ENCODE results near the gene SGMS2. TPM values are rescaled to one million over a fixed set of nuclear protein-coding genes. Genes with fewer than 3 reads are reported as not detected.
A peak's percentile ranks its signal among the peaks of the same experiment; 100 is the strongest.

The SGMS2 gene
- total and polyA plus RNA-seq, 5 donors: 3.6 to 35.5 (median 23.3) TPM

- peaks cover 1% of the 10 kb centered on the region for H3K4me1 ChIP-seq (ENCODE audit: control insufficient read depth, insufficient read depth, low read length)
- 47% methylated on average over 6 of the region's 6 CpGs for WGBS
- H3K27me3 ChIP-seq (ENCODE audit: control insufficient read depth, insufficient read depth): no peaks in the 10 kb centered on the region
- intact Hi-C loops (cut with DNase I): no loop called here
- H3K4me3 ChIP-seq (ENCODE audit: low read length): peak overlapping the region; percentile 15
- no peaks in the 10 kb centered on the region for H3K9me3 ChIP-seq (ENCODE audit: control insufficient read depth, low read length)
- ATAC-seq (peak in 1 of 2 donors; percentile 47), DNase-seq (no peak)
- no peak overlapping the region for H3K27ac ChIP-seq (ENCODE audit: low read length)
Observed at GRCh38 chr4:107870236-107870635, 45.5 kb downstream of the SGMS2 start.

GRCh38 chr4:107870916-107871786 is 46.4 kb downstream of the SGMS2 start:
- H3K27ac ChIP-seq (ENCODE audit: low read length): no peak overlapping the region
- intact Hi-C loops (cut with DNase I): no loop called here

DNA sequence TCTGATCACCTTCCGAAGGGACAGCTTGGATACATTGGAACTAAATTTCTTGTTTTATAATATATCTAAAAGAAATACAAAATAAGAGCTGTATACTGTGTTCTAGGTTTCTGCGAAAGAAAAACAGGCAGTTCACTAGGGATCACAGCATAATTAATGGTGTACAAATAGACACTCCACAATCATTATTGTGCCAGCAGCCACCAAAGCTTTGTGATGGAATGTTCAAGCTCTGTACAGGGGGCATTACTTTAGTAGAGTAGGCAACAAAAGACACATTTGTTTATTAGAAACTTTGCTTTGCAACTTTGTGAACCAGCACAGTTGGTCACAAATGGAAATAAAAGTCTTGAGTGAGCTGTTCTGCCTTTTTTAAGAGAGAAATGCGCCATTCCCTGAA is 49.3 kb downstream of the SGMS2 start:
- intact Hi-C loops (cut with DNase I): no loop called here
- Histone ChIP-seq H3K4me1 (ENCODE audit: control insufficient read depth, insufficient read depth, low read length) (peaks cover under 1% of the 10 kb centered on the region), H3K9me3 (ENCODE audit: control insufficient read depth, low read length) (no peaks in the 10 kb centered on the region), H3K27ac (ENCODE audit: low read length) (no peak overlapping the region), H3K4me3 (ENCODE audit: low read length) (no peak overlapping the region), H3K27me3 (ENCODE audit: control insufficient read depth, insufficient read depth) (no peaks in the 10 kb centered on the region)
- no peak for DNase-seq
- 93% methylated on average over 3 of the region's 3 CpGs for WGBS
- ATAC-seq: no peak

More at GRCh38 chr4:107870916-107871786, 46.4 kb downstream of the SGMS2 start:
- H3K9me3 ChIP-seq (ENCODE audit: control insufficient read depth, low read length): no peaks in the 10 kb centered on the region
- 35% methylated on average over 8 of the region's 8 CpGs for WGBS
- H3K4me1 ChIP-seq (ENCODE audit: control insufficient read depth, insufficient read depth, low read length): peaks cover 1% of the 10 kb centered on the region
- H3K27me3 ChIP-seq (ENCODE audit: control insufficient read depth, insufficient read depth): no peaks in the 10 kb centered on the region
- DNase-seq: no peak
- peak overlapping the region; percentile 22 for H3K4me3 ChIP-seq (ENCODE audit: low read length)
- ATAC-seq: peak; percentile 85 to 90

GRCh38 chr4:107876099-107876498 is 51.4 kb downstream of the SGMS2 start:
- no peaks in the 10 kb centered on the region for H3K27me3 ChIP-seq (ENCODE audit: control insufficient read depth, insufficient read depth)
- ATAC-seq: no peak
- H3K27ac ChIP-seq (ENCODE audit: low read length): no peak overlapping the region
- no peaks in the 10 kb centered on the region for H3K4me1 ChIP-seq (ENCODE audit: control insufficient read depth, insufficient read depth, low read length)
- intact Hi-C loops (cut with DNase I): no loop called here
- no peaks in the 10 kb centered on the region for H3K9me3 ChIP-seq (ENCODE audit: control insufficient read depth, low read length)
- no peak for DNase-seq
- WGBS: 74% methylated on average over 1 of the region's 1 CpG
- H3K4me3 ChIP-seq (ENCODE audit: low read length): no peak overlapping the region

DNA sequence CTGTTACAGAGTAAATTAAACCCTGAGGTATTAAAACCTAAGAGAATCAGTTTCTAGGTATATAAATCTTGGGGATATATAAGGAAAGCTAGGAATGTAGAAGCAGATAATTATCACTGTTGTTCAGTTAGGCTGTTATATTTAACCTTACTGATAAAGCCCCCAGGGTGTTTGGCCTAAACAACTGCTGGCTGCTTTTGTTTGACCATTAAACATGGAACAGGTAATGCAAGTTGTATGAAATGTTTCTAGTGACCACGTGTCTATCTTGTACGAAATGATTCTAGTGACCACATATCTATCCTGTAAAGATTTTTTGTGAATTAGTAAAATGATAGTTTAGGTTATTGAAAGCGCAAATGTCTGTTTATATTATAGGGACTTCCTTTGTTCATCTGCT is 52.6 kb downstream of the SGMS2 start:
- no peak overlapping the region for H3K27ac ChIP-seq (ENCODE audit: low read length)
- ATAC-seq (no peak), DNase-seq (no peak)
- intact Hi-C loops (cut with DNase I): no loop called here
- H3K4me3 ChIP-seq (ENCODE audit: low read length): no peak overlapping the region
- no peaks in the 10 kb centered on the region for H3K4me1 ChIP-seq (ENCODE audit: control insufficient read depth, insufficient read depth, low read length)
- no peaks in the 10 kb centered on the region for H3K27me3 ChIP-seq (ENCODE audit: control insufficient read depth, insufficient read depth)
- WGBS: 76% methylated on average over 3 of the region's 3 CpGs
- no peaks in the 10 kb centered on the region for H3K9me3 ChIP-seq (ENCODE audit: control insufficient read depth, low read length)

DNA sequence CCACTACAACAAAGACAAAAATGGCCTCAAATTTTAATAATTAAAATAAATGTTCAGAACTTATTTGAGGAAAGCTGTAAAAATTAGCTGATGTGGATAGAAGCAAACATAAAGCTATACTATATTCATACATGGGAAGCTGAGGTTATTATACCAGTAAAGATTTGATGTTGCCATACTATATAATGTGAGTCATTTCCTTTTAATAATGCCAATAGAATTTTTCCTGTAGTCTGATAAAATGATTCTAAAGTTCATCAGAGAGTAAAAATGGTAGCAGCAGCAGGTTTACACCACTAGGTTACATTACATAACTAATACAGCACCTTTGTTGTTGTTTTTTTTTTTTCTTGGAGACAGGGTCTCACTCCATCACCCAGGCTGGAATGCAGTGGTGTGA is 61.1 kb downstream of the SGMS2 start:
- H3K27me3 ChIP-seq (ENCODE audit: control insufficient read depth, insufficient read depth): no peaks in the 10 kb centered on the region
- no peak for DNase-seq
- no peak for ATAC-seq
- intact Hi-C loops (cut with DNase I): no loop called here
- no peaks in the 10 kb centered on the region for H3K9me3 ChIP-seq (ENCODE audit: control insufficient read depth, low read length)
- H3K27ac ChIP-seq (ENCODE audit: low read length): no peak overlapping the region
- H3K4me1 ChIP-seq (ENCODE audit: control insufficient read depth, insufficient read depth, low read length): no peaks in the 10 kb centered on the region
- H3K4me3 ChIP-seq (ENCODE audit: low read length): no peak overlapping the region

DNA sequence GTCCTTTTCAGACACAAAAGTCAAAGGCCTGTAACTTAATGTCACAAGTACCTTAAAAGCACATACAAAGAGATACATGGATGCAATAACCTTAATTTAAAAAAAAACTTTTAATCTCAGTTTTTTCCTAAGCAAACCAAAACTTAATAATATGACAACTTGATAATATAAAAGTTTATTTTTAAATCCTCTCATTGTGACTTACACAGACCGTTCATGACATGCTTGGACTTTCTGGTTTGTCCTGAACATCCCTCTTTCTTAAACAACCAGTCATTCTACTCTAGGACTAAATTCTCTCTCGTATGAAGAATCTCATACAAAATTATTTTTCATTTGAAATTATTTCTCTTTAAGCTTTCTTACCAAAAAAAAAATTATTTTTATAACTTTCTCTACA is 63.5 kb downstream of the SGMS2 start:
- no peak for DNase-seq
- no peak for ATAC-seq
- intact Hi-C loops (cut with DNase I): no loop called here
- Histone ChIP-seq H3K4me3 (ENCODE audit: low read length) (no peak overlapping the region), H3K27ac (ENCODE audit: low read length) (no peak overlapping the region), H3K4me1 (ENCODE audit: control insufficient read depth, insufficient read depth, low read length) (no peaks in the 10 kb centered on the region), H3K9me3 (ENCODE audit: control insufficient read depth, low read length) (no peaks in the 10 kb centered on the region), H3K27me3 (ENCODE audit: control insufficient read depth, insufficient read depth) (no peaks in the 10 kb centered on the region)
- WGBS: 38% methylated on average over 2 of the region's 2 CpGs

DNA sequence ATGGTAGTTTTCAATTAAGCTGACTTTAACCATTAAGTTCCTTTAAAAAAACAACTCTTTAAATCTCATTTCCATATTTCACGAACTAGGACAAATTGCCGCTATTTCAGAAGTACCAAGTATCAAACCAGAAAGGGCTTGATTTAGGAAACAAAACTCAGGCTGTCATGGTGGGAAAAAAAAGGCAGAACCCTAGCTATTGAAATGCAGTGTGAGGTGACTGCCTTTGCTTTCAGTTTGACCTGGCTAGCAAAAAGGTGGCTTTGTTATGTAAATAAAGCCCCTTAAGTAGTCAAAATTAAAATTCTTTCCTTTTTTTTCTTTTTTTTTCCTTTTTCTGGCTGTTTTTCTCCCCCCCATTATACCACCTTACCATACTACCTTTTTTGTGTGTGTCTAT is 66.0 kb downstream of the SGMS2 start:
- no peak for ATAC-seq
- 91% methylated on average over 2 of the region's 2 CpGs for WGBS
- no peak for DNase-seq
- no peaks in the 10 kb centered on the region for H3K27me3 ChIP-seq (ENCODE audit: control insufficient read depth, insufficient read depth)
- no peak overlapping the region for H3K27ac ChIP-seq (ENCODE audit: low read length)
- intact Hi-C loops (cut with DNase I): no loop called here
- no peaks in the 10 kb centered on the region for H3K9me3 ChIP-seq (ENCODE audit: control insufficient read depth, low read length)
- H3K4me1 ChIP-seq (ENCODE audit: control insufficient read depth, insufficient read depth, low read length): peaks cover 2% of the 10 kb centered on the region
- H3K4me3 ChIP-seq (ENCODE audit: low read length): no peak overlapping the region

DNA sequence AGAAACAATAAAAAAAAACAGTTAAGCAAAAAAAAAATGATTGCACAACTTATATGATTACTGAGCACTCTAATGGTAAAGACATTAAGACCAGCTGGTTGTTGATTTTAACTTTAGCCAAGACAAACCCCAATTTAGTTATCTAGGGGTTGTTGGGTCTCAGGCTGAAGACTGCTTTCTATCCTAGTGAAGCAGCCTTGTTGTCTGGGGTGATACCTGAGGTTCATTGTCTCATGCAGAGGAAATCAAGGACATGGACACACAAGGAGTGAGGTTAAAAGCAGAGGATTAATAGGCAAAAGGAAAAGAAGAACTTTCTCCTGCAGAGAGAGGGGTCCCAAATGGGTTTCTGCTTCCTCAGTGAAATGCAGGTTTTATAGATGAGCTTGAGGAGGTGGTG is 66.6 kb downstream of the SGMS2 start:
- DNase-seq (no peak), ATAC-seq (no peak)

GRCh38 chr4:107893171-107894137 is 68.7 kb downstream of the SGMS2 start:
- no peak overlapping the region for H3K4me3 ChIP-seq (ENCODE audit: low read length)
- 75% methylated on average over 4 of the region's 4 CpGs for WGBS
- H3K9me3 ChIP-seq (ENCODE audit: control insufficient read depth, low read length): no peaks in the 10 kb centered on the region
- H3K27ac ChIP-seq (ENCODE audit: low read length): no peak overlapping the region
- intact Hi-C loops (cut with DNase I): no loop called here
- ATAC-seq (no peak), DNase-seq (no peak)
- no peaks in the 10 kb centered on the region for H3K27me3 ChIP-seq (ENCODE audit: control insufficient read depth, insufficient read depth)
- peaks cover 2% of the 10 kb centered on the region for H3K4me1 ChIP-seq (ENCODE audit: control insufficient read depth, insufficient read depth, low read length)

More for the DNA sequence above, 66.6 kb downstream of the SGMS2 start:
- H3K4me3 ChIP-seq (ENCODE audit: low read length): no peak overlapping the region
- H3K27me3 ChIP-seq (ENCODE audit: control insufficient read depth, insufficient read depth): no peaks in the 10 kb centered on the region
- H3K9me3 ChIP-seq (ENCODE audit: control insufficient read depth, low read length): no peaks in the 10 kb centered on the region
- no peak overlapping the region for H3K27ac ChIP-seq (ENCODE audit: low read length)
- H3K4me1 ChIP-seq (ENCODE audit: control insufficient read depth, insufficient read depth, low read length): peaks cover 2% of the 10 kb centered on the region
- intact Hi-C loops (cut with DNase I): no loop called here

- Histone ChIP-seq H3K27ac (ENCODE audit: low read length) (no peak overlapping the region), H3K27me3 (ENCODE audit: control insufficient read depth, insufficient read depth) (no peaks in the 10 kb centered on the region), H3K4me3 (ENCODE audit: low read length) (no peak overlapping the region), H3K4me1 (ENCODE audit: control insufficient read depth, insufficient read depth, low read length) (peaks cover 2% of the 10 kb centered on the region), H3K9me3 (ENCODE audit: control insufficient read depth, low read length) (no peaks in the 10 kb centered on the region)
- 81% methylated on average over 6 of the region's 6 CpGs for WGBS
- ATAC-seq: no peak
- intact Hi-C loops (cut with DNase I): no loop called here
- no peak for DNase-seq
Observed at GRCh38 chr4:107894138-107894603, 69.4 kb downstream of the SGMS2 start.

Data from right cardiac atrium (tissue), 5 donors.